Esophagus squamous epithelium (tissue), 4 donors: ENCODE data around the gene PELI1.

Source experiments
- POLR2A ChIP-seq, 4 donors: fragments of 450-650 bp; IDR thresholded peaks; one replicate each; pipeline ENCODE4 v1.6.1; 2017; ENCODE audit warnings: antibody characterized with exemption in 4 of 4, mild to moderate bottlenecking in 4 of 4, moderate library complexity in 3 of 4
- TF ChIP-seq, protein P1 (sequence below), 6 experiments: fragments of 450-650 bp in 4 of 6; fragments of 200-600 bp in 2 of 6; sonication (generic) in 2 of 6; IDR thresholded peaks; one replicate each; pipeline ENCODE4 v1.5.1; 2016 to 2019; ENCODE audit warnings: antibody characterized with exemption in 6 of 6, mild to moderate bottlenecking in 4 of 6, moderate library complexity in 4 of 6

DNA sequence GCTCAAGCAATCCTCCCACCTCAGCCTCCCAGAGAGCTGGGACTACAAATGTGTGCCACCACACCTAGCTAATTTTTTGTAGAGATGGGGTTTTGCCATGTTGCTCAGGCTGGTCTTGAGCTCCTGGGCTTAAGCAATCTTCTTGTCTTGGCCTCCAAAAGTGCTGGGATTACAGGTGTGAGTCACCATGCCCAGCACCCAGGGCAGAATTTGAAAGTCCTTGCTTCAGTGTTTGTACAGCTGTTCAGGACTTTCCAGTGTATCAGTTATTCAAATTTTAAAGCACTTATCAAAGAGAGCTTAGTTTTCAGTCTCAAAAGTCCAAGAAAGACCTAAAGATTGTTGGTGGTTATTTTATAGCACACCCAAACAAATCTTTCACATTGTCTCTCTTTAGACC lies 81.4 kb downstream of the PELI1 start:
- no peak for TF ChIP-seq POLR2A (IDR thresholded peaks at IDR 0.05)
- TF ChIP-seq, protein P1, sequence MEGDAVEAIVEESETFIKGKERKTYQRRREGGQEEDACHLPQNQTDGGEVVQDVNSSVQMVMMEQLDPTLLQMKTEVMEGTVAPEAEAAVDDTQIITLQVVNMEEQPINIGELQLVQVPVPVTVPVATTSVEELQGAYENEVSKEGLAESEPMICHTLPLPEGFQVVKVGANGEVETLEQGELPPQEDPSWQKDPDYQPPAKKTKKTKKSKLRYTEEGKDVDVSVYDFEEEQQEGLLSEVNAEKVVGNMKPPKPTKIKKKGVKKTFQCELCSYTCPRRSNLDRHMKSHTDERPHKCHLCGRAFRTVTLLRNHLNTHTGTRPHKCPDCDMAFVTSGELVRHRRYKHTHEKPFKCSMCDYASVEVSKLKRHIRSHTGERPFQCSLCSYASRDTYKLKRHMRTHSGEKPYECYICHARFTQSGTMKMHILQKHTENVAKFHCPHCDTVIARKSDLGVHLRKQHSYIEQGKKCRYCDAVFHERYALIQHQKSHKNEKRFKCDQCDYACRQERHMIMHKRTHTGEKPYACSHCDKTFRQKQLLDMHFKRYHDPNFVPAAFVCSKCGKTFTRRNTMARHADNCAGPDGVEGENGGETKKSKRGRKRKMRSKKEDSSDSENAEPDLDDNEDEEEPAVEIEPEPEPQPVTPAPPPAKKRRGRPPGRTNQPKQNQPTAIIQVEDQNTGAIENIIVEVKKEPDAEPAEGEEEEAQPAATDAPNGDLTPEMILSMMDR (IDR thresholded peaks at IDR 0.05): no peak
